Measurements from ENCODE around the gene PAM16.

The PAM16 gene

DNA sequence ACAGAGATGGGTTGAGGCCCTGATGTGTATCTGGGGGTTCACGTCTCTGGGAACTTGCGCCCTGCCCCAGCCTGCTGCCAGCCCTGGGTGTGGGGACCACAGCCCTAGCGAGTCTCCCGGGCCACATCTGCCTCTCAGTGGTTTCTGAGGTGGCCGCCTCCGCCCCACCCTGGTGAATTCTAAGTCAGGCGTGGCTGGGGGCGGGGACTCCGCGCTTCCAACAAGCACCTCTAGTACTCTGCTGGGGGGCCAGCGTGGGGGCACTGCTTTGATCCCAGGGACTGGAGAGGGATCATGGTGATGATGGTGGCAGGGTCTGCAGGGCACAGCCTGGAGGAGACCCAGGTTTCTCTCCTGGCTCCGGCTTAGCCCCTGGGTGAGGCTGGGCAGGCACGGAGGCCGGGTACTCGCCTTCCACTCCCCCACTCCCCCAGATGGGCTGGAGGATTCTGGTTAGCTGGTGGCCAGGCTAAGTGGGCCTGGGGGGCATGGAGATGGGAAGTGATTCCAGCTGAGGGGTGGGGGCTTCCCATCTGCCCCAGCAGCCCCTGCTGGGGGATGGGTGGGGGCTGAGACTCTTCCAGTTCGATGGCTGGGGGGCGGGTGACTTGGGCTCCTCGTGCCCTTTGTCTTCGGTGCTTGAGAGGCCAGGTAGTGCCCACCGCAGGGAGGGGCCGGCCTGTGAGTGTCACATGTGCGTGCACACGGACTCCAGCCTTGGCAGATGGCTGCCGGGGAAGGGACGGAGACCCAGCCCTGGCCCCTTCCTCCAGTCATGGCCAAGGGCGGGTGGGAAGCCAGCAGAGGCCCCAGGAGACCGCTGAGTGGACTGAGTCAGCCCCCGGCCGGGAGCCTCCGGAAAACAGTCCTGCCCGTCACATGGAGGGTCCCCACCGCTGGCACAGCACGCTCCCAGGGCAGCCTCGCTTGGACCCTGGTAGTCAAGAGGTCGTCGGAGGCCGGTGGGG, 31.4 kb downstream of the PAM16 start:
- DNase-seq (ENCODE audit: low spot score): no peak

DNA sequence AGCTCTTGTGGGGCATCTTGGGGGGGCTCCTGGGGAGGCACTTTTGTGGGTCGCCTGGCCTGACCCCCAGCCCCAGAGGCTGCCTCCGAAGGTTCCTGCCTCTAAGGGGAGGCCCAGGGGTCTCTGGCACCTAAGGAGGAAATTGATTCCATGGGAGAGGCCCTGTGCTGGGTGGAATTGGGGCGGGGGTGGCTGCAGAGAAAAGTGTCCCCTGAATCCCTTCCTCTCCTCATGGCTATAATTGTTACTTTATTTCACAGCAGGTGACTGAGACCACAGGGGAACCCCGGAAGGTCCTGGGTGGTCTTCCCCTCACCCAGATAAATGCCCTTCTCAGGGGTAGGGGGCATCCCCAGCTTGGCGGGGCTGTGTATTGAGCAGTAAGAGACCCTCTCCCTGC, 32.2 kb downstream of the PAM16 start:
- no peak for DNase-seq (ENCODE audit: low spot score)

DNA sequence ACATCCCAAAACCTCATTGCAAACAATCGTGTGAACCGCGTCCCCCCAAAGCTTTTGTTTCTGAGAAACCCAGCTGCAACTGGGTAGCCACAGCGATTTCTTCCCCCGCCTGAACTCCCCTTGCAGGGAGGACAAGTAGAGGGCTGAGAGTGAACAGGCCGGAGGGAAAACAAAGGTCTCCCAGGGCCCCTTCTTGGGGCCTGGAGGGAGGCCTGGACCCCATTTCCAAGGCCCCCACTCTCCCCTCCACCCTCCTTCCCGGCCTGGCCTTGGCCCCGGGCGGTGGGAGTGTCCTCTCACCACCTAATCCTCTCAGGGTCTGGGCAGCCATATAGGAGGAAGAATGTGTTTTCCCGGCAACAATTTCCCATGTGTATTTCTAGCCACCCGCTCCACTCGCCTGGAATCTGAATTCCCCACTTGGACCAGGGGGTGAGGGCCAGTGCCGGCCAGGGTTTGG, 32.6 kb downstream of the PAM16 start:
- no peak for DNase-seq (ENCODE audit: low spot score)

DNA sequence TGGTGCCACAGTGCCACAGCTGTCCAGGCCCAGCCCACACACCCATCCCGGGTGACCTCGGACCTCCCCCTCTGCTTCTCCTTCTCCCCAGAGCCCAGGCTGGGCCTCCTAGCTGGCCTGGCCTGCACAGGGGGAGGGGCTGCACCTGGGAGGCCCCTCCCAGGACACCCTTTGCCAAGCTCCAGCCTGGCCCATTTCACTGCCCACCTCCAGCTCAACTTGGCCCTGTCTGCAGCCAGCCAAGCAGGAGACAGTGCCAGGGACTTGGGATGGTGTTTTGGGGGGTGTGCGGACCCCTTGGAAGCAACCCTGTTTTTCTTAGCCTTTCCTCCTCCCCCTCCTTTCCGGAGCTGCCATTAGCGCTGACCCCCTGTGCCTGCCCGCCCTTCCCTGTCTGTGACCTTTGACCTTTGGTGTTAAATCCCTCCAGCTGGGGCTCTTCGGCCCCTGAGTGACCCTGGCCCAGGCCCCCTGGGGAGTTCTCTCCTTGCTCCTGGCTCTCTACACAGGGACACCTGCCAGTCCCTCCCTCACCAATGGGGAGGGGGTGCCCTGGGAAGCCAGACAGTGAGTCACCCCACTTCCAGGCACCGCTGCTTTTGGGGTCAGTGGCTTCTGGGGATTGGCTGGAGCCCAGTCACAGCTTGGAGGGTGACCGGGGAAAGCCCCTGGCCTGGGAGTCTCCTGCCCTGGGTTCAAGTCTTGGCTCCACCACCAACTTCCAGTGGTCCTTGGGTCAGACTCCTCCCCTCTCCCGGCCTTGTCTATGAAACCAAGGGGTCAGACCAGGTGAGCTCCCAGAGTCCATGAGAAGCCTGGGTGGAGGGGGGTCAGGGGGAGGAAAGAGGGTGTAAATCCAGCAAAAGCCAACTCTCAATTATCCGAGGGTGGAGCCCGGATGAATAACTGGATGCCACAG, 33.3 kb downstream of the PAM16 start:
- DNase-seq (ENCODE audit: low spot score): no peak

DNA sequence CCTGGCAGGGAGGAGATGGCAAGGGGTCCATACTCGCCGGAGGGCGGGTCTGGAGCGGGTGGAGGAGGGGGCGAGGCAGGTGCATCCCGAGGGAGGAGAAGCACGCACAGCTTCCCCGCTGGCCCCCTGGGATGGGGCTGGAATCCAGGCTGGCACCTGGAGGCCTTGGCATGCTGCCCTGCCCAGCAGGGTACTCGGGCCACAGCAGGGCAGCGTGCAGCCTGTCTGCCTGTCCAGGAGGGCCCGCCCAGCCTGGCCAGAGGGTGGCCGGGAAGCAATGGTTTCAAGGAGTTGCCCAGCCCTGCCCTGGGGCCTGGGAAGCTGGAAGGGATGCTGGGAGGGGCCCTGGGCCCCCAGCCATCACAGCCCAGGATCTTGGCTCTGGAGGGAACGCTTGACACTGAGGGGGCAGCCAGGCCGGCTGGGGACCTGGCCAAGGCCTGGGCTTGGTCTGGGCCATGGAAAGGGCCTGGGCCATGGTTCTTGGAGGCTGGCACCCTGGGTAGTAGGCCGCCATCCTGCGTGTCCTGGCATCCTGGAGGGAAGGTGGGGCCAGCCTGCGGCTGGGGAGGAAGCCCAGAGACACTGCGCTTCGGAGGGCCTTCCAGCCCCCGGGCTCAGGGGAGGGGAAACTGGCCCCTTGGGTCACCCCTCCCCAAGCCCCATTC, 34.1 kb downstream of the PAM16 start:
- DNase-seq (ENCODE audit: low spot score): no peak

DNA sequence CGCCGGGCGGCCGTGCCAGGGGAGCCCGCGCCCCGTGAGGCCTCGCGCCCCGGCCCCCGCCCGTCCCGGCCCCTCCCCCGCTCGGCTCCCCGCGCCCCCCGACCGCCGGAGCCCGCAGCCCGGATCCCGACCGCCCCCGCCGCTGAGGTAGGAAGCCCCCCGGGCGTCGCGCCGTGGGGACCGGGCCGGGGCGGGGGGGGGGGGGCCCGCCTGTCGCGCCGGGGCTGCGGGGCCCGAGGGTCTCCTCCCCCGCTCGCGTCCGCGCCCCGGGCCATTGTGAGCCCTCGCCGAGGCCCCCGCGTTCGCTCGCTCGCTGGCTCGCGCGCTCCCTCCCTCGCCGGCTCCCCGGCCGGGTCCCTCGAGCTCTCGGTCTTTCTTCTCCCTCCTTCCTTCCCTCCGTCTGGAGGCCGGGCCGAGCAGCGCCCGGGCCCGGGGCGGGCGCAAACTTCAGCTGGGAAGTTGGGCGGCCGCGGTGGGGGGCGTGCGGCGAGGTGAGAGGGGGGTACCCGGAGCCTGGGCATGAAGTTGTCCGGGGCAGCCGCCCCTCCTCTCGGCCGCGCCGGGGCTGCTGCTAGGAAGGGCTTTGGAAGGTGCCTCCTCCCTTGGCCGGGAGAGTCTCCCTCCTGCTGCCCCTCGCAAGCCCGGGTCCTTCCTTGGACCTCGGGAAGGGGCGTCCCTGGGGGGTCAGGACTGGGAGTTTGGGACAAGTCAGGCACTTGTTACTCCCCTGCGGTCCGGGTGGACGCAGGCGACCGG, 34.8 kb downstream of the PAM16 start:
- no peak for DNase-seq (ENCODE audit: low spot score)

DNA sequence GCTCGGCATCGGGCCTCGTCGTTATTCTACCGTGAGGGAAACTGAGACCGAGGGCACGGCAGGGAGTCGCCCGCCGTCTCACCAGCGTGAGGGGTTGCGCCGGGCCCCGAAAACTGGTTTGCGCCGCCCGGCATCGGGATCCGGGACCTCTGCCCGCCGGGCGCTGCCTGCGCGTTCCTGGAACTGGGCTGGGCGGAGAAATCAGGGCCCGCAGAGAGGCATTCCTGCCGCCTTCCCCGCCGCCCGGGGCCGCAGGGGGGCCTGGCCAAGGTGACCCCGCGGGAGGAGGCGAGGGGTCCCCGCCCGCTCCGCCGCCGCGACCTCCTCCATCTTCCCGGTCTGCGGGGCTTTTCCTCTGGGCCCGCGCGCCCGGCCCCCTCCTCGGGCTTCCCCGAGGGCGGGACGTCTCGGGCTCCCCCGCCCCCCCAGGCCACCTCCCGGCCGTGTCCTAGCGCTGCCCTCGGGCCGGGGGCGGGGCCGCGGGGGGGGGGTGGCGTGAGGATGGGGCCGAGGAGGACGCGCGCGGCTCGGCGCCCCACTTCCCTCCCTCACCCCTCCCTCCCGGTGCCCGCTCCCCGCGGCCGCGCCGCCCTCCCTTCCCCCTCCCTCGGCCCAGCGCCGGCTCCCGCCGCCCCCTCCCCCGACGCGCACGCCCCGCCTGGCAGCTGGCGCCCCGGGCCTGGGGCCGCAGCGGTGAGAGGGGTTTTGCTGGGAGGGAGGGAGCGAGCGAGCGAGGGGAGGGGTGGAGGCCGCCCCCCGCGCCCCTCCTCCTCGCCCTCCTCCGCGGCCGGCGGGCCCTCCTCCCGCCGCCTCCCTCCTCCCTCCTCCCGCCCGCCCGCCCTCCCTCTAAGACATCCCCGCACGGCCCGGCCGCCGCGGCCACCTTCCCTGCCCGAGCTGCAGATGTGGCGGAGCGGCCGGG, 35.7 kb downstream of the PAM16 start, which contains the start of gene GLIS2:
TSS of gene GLIS2 (plus strand) at position 882 of the 922 bp plus-strand sequence. CDS start 16,214 bp downstream, outside the sequence.
- DNase-seq (ENCODE audit: low spot score): no peak

DNA sequence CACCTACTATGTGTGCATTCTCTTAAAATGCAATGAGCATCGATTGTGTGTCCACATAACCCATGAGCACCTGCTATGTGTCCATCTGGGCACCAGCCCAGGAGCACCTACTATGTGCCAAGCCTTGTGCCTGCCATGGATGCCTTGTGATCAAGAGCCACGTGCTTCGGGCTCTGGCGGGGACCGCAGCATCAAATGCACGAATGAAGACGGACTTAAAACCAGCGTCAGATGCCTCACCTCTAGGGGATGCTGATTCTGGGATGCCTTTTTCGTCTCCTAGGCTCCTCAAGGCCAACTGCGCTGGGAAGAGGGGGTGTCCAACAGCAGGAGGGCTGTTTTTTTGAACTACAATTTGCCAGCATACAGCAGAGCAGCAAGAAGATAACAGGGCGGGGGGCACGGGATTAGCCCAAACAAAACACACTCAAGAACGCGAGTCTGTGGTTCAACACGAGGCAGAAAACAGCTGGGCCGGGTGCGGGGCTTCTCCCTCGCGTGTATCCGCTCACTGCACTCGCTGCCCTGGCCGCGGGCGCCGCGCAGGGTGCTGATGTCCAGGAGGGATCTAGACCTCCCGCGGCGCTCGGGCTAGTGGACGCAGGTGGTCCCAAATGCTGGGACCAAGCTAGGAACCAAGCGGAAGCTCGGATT, 36.5 kb downstream of the PAM16 start:
- no peak for DNase-seq (ENCODE audit: low spot score)

DNA sequence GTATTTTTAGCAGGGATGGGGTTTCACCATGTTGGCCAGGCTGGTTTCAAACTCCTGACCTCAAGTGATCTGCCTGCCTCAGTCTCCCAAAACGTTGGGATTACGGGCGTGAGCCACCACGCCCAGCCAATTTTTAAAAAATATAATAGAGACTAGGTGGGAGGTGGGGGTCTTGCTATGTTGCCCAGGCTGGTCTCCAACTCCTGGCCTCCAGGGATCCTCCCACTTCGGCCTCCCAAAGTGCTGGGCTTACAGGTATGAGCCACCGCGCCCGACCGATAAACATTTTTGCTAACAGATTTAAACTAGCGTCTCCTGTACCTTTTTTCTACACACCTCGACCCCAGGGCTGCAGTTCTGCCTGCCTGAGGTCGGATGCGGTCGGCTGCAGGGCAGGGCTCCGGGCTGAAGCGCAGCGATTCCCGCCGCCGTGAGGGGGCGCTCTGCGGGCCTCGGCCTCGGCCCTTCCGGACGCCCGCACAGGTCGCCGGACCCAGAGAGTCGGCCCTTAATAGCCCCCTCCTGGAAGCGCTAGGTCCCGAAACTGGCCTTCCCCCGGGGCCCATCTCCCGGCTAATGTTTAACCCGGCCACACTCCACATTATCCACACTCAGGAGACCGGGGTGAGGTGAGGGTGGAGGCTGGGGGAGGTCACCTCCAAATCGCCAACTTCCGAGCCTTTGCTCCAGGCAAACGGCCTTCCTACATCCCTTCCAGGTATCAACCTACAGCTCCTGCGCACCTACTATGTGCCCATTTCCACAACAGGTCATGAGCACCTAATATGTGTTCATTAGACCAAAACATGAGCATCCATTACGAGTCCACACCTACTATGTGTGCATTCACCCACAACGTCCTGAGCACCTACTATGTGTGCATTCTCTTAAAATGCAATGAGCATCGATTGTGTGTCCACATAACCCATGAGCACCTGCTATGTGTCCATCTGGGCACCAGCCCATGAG, 37.3 kb downstream of the PAM16 start:
- no peak for DNase-seq (ENCODE audit: low spot score)

DNA sequence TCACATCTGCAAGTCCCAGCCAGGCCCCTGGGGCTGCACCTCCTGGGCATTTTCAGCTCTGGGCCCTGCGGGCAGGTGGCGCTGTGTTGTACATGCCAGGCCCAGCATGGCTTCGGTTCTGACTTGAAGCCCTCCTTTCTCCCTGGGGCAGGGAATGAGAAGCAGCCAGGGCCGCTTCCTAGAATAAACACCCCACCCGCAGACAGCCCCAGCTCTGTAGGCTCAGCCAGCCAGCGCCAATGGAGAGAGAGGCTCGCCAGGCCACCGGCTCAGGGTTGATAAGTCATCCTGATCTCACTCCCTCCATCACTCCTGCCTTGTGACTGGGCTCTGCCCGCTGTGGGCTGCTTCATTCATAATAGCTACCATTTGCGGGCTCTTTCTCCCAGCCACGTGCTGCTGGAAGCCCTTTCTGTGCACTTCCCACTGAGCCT, 41.3 kb downstream of the PAM16 start:
- DNase-seq (ENCODE audit: low spot score): no peak

DNA sequence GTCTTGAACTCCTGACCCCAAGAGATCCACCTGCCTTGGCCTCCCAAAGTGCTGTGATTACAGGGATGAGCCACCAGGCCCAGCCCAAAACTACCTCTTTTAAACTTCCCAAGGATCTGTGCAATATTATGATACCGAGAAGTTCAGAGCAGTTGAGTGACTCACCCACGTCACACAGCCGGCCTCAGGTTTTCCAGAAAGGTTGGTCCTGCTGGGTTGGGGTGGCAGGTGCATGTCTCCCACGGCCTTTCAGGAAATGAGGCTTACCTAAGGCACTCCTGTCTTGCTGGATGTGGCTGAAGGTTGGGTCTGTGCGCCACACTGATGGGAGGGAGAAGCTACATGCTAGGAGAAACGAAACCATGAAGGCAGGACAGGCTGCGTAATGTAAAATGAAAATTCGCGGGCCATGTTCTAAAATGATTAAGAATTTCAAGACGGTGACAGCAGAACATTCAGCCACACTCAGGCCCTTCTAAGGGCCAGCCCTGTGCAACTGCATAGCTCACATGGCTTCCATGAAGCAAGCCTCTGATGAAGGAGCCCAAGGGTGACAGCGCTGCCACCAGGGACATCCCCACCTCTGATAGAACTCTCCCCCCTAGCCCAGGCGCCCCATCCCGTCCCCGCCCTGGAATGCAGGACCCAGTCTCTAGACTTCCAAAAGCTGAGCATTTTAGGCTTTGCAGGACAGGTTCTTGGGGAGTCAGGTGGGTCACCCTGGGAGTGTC, 41.9 kb downstream of the PAM16 start:
- DNase-seq (ENCODE audit: low spot score): no peak

DNA sequence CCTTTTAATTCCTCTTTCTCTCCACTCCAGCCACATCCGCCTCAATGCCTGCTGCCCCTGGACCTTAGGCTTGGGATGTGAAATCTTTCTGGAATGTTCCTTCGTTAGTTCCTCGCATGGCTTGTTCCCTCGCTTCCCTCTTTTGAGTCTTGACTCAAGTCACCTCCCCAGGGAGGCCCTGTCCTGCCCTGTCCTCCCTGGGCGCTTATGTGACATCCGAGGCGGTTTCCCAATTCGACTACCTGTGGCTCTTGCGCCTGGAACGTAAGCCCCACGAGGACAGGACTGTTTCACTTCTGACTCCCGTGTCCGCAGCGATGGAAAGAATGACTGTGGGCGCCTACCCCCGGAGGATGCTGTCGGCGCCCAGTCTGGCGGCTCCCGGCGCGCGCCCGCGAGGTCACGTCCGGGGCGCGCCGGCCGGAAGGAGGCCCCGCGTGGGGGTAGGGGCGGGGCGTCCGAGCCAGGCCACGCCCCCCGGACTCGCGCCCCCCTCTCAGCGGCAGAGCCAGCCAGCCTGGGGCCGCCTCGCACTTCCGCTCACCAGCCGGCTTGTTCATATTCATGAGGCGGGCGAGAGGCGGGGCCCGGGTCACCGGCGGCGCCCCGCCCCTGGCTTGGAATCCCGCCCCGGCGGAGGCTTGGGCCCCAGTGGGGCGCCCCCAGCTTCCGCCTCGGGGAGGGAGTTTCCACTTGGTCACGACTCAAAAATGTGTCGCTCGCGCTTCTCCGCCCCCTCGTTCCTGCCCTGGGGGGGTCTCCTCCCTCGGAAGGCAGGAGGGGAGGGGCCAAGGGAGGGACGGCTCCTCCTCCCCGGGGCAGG, 43.7 kb downstream of the PAM16 start:
- peak; percentile 93 for DNase-seq (ENCODE audit: low spot score)

DNA sequence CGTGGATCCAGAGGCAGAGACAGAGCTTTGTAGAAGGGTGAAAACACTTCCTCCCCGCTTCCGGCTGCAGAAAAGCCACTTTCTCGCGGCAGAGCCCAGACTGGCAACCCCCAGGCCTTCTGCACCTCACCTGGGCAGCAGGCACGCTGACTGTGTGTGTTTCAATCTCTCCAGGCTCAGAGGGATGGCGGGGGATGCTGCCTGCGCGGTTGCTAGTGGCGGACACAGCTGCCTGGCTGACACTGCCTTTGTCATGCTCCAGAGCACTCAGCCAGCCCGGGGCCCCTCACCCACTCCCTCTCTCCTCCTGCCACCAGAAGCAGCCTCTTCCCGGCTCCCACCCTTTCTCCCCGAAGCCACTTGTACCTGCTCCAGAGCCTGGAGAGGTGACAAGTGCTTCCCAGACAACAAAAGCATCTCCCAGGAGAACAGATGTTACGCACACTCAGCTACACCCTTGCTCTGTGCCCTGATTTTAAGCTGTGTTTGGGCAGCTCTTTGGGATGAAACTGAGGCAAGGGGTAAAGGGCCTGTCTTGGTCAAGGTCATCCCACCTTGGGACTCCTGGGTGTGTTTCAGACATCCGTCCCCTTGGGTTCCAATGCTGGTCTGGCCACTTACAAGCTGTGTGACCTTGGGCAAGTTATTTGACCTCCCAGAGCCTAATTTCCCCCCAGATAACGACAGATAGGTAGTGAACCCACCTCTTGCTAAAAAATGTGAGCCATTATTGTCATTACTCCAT, 44.5 kb downstream of the PAM16 start:
- DNase-seq (ENCODE audit: low spot score): no peak

DNA sequence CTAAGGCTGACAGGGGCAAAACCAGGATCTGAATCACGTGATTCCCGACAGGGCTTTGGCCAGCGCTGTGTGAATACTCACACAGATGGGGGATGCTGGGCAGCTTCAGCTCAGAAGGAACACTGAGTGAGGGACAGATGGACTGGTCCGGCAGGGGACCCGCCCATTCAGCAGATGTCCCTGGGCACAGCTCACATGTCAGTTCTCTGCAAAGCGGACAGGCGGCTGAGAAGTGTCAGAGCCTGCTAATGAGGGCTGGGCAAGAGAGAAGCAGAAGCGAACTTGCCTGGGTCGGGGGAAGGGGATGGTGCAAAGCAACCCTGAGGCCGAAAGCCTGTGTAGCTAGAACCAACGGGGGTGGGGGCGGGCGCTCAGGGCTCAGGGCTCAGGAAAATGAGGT, 47.1 kb downstream of the PAM16 start:
- no peak for DNase-seq (ENCODE audit: low spot score)

DNA sequence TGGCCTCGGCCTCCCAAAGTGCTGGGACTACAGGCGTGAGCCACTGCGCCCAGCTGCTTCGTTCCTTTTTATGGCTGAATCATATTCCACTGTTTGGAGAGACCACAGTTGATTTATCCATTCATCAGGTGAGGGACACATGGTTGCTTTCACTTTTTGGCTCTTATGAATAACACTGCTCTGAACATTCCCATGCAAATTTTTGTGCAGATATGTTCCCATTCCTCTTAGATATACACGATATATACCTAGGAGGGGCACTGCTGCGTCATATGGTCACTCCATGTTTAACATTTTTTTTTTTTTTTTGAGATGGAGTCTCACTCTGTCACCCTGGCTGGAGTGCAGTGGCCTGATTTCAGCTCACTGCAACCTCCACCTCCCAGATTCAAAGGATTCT, 49.2 kb downstream of the PAM16 start:
- no peak for DNase-seq (ENCODE audit: low spot score)

DNA sequence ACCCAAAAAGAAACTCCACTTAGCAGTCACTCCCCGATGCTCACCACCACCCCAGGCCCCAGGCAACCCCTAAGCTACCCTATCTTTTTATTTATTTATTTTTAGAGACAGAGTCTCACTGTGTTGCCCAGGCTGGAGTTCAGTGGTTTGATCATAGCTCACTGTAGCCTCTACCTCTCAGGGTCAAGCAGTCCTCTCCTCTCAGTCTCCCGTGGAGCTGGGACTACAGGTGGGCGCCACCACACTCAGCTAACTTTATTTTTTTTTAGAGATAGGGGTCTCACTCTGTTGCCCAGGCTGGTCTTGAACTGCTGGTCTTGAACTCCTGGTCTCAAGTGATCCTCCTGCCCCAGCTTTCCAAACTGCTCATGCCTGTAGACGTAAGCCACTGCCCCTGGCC, 49.9 kb downstream of the PAM16 start:
- DNase-seq (ENCODE audit: low spot score): no peak
